Testis (tissue), 2 donors: ENCODE results near the gene MTCL3.

Source experiments
- DNase-seq: peaks from one replicate; pipeline ENCODE4 v3.0.0-alpha.2; 2019
- H3K27ac ChIP-seq, 2 donors: fragments of 200-600 bp; sonication (generic); one replicate each; pipeline ENCODE4 v1.5.1; 2019
- H3K27me3 ChIP-seq: fragments of 200-600 bp; sonication (generic); one replicate; pipeline ENCODE4 v1.5.1; 2019
- H3K36me3 ChIP-seq: fragments of 200-600 bp; sonication (generic); one replicate; pipeline ENCODE4 v1.5.1; 2017; ENCODE audit warnings: low read depth; ENCODE audit errors: missing control alignments
- H3K4me1 ChIP-seq: fragments of 200-600 bp; sonication (generic); one replicate; pipeline ENCODE4 v1.5.1; 2019
- H3K4me3 ChIP-seq, 2 donors: fragments of 200-600 bp; sonication (generic); one replicate each; pipeline ENCODE4 v1.5.1; 2017 to 2019
- H3K9me3 ChIP-seq: fragments of 200-600 bp; sonication (generic); one replicate; pipeline ENCODE4 v1.5.1; 2017
- CTCF ChIP-seq, 3 experiments: fragments of 450-650 bp in 2 of 3; fragments of 200-600 bp in 1 of 3; sonication (generic) in 1 of 3; IDR thresholded peaks; one replicate each; pipeline ENCODE4 v1.5.1; 2016 to 2019; ENCODE audit warnings: antibody characterized with exemption in 3 of 3, mild to moderate bottlenecking in 2 of 3, moderate library complexity in 1 of 3
- POLR2A ChIP-seq: fragments of 450-650 bp; IDR thresholded peaks from one replicate; pipeline ENCODE4 v1.6.1; 2017; ENCODE audit warnings: antibody characterized with exemption, mild to moderate bottlenecking, moderate library complexity
- WGBS, 2 donors: methylation state at CpG; one replicate each; pipeline ENCODE4 v1.1.5; 2018; 5-methylcytosine and 5-hydroxymethylcytosine counted together
- intact Hi-C: fragments of 100-400 bp; cut with DNase I; formaldehyde crosslinking; loops from one replicate; pipeline ENCODE4 v1.15.1; 2023; ENCODE audit warnings: low total_unique reads

The MTCL3 gene

GRCh38 chr6:127484212-127484863 lies 34.8 kb downstream of the MTCL3 start:
- intact Hi-C loops = no loop called here
- Histone ChIP-seq H3K36me3 (no peaks in the 10 kb centered on the region), H3K27ac (no peak overlapping the region), H3K4me3 (no peak overlapping the region), H3K27me3 (no peaks in the 10 kb centered on the region), H3K4me1 (peaks cover 7% of the 10 kb centered on the region), H3K9me3 (no peaks in the 10 kb centered on the region)
- 36 to 46% methylated on average over 3 of the region's 3 CpGs for WGBS, 2 donors
- TF ChIP-seq CTCF (IDR thresholded peaks at IDR 0.05) (no peak), POLR2A (no peak)
- no peak for DNase-seq

- no peak for DNase-seq
- no peak overlapping the region for H3K4me3 ChIP-seq
These were observed 35.6 kb downstream of the MTCL3 start for GRCh38 chr6:127483399-127484055.

GRCh38 chr6:127482325-127482724 lies 36.8 kb downstream of the MTCL3 start:
- 96 to 97% methylated on average over 2 of the region's 2 CpGs for WGBS, 2 donors
- Histone ChIP-seq H3K4me1 (peaks cover 7% of the 10 kb centered on the region), H3K36me3 (no peaks in the 10 kb centered on the region), H3K27me3 (no peaks in the 10 kb centered on the region), H3K27ac (no peak overlapping the region), H3K9me3 (no peaks in the 10 kb centered on the region), H3K4me3 (no peak overlapping the region)
- TF ChIP-seq CTCF (IDR thresholded peaks at IDR 0.05) (no peak), POLR2A (no peak)
- intact Hi-C loops = no loop called here
- DNase-seq = no peak

More at GRCh38 chr6:127483399-127484055, 35.6 kb downstream of the MTCL3 start:
- H3K4me1 ChIP-seq = peaks cover 7% of the 10 kb centered on the region
- TF ChIP-seq CTCF (IDR thresholded peaks at IDR 0.05) = no peak
- no peak for TF ChIP-seq POLR2A
- intact Hi-C loops = no loop called here
- H3K36me3 ChIP-seq = no peaks in the 10 kb centered on the region
- H3K27ac ChIP-seq = no peak overlapping the region
- H3K27me3 ChIP-seq = no peaks in the 10 kb centered on the region
- WGBS, 2 donors = 53% methylated on average over 5 of the region's 5 CpGs
- no peaks in the 10 kb centered on the region for H3K9me3 ChIP-seq

GRCh38 chr6:127481628-127482027 lies 37.5 kb downstream of the MTCL3 start:
- Histone ChIP-seq H3K27ac (no peak overlapping the region), H3K9me3 (no peaks in the 10 kb centered on the region), H3K4me1 (peaks cover 7% of the 10 kb centered on the region), H3K27me3 (no peaks in the 10 kb centered on the region), H3K36me3 (no peaks in the 10 kb centered on the region), H3K4me3 (no peak overlapping the region)
- TF ChIP-seq CTCF (IDR thresholded peaks at IDR 0.05) = no peak
- TF ChIP-seq POLR2A = no peak
- intact Hi-C loops = no loop called here
- 82 to 91% methylated on average over 4 of the region's 4 CpGs for WGBS, 2 donors
- DNase-seq = no peak

- H3K36me3 ChIP-seq = no peaks in the 10 kb centered on the region
- no peaks in the 10 kb centered on the region for H3K27me3 ChIP-seq
- no peak overlapping the region for H3K27ac ChIP-seq
- no peak overlapping the region for H3K4me3 ChIP-seq
- no peaks in the 10 kb centered on the region for H3K9me3 ChIP-seq
- no peak for TF ChIP-seq CTCF (IDR thresholded peaks at IDR 0.05)
- no peak for TF ChIP-seq POLR2A
- no peak for DNase-seq
- peaks cover 7% of the 10 kb centered on the region for H3K4me1 ChIP-seq
- WGBS, 2 donors = 84 to 89% methylated on average over 2 of the region's 2 CpGs
- intact Hi-C loops = no loop called here
These were observed 38.0 kb downstream of the MTCL3 start for GRCh38 chr6:127481111-127481510.
